T-helper 1 cell treated with Interleukin-12 subunit alpha and Interleukin-12 subunit beta and Interleukin-4 antibody, amounts not matched to agents 30 μg/mL and 1 μg/mL, for 36 hours (primary cell): ENCODE data around the gene RRBP1.

ENCODE experiments used
- H3K27ac Mint-ChIP-seq: one replicate; pipeline ENCODE4 v1.8.0; 2021; ENCODE audit warnings: mild to moderate bottlenecking, mixed read lengths
- H3K27me3 Mint-ChIP-seq: one replicate; pipeline ENCODE4 v1.8.0; 2021; ENCODE audit warnings: low read depth, mixed read lengths
- H3K36me3 Mint-ChIP-seq: one replicate; pipeline ENCODE4 v1.8.0; 2021; ENCODE audit warnings: low read depth, mixed read lengths
- H3K4me1 Mint-ChIP-seq: one replicate; pipeline ENCODE4 v1.8.0; 2021; ENCODE audit warnings: low read depth, mixed read lengths
- H3K4me3 Mint-ChIP-seq: one replicate; pipeline ENCODE4 v1.8.0; 2021; ENCODE audit warnings: mild to moderate bottlenecking, moderate library complexity, mixed read lengths
- H3K9me3 Mint-ChIP-seq: one replicate; pipeline ENCODE4 v1.8.0; 2021; ENCODE audit warnings: mixed read lengths

Gene RRBP1

GRCh38 chr20:17627101-17627955 lies 54.7 kb downstream of the RRBP1 start:
- Mint-ChIP-seq H3K27me3 (no peaks in the 10 kb centered on the region), H3K36me3 (peaks cover 14% of the 10 kb centered on the region), H3K4me1 (no peaks in the 10 kb centered on the region), H3K4me3 (no peak overlapping the region), H3K27ac (no peak overlapping the region), H3K9me3 (no peaks in the 10 kb centered on the region)

GRCh38 chr20:17626217-17627007 lies 55.6 kb downstream of the RRBP1 start:
- Mint-ChIP-seq H3K9me3 (no peaks in the 10 kb centered on the region), H3K36me3 (peaks cover 13% of the 10 kb centered on the region), H3K4me1 (no peaks in the 10 kb centered on the region), H3K27me3 (no peaks in the 10 kb centered on the region), H3K4me3 (no peak overlapping the region), H3K27ac (peak overlapping the region; percentile 20)

- Mint-ChIP-seq H3K27ac (peak overlapping the region; percentile 20), H3K9me3 (no peaks in the 10 kb centered on the region), H3K4me1 (no peaks in the 10 kb centered on the region), H3K36me3 (peaks cover 13% of the 10 kb centered on the region), H3K4me3 (no peak overlapping the region), H3K27me3 (no peaks in the 10 kb centered on the region)
Observed at GRCh38 chr20:17625246-17626051, 56.6 kb downstream of the RRBP1 start.

GRCh38 chr20:17624551-17625245 lies 57.3 kb downstream of the RRBP1 start:
- Mint-ChIP-seq H3K36me3 (peaks cover 13% of the 10 kb centered on the region), H3K4me1 (no peaks in the 10 kb centered on the region), H3K27me3 (no peaks in the 10 kb centered on the region), H3K9me3 (no peaks in the 10 kb centered on the region), H3K27ac (no peak overlapping the region), H3K4me3 (no peak overlapping the region)

GRCh38 chr20:17624070-17624469 lies 58.0 kb downstream of the RRBP1 start:
- Mint-ChIP-seq H3K4me3 (no peak overlapping the region), H3K4me1 (no peaks in the 10 kb centered on the region), H3K9me3 (no peaks in the 10 kb centered on the region), H3K36me3 (peaks cover 13% of the 10 kb centered on the region), H3K27me3 (no peaks in the 10 kb centered on the region), H3K27ac (no peak overlapping the region)

- H3K27me3 Mint-ChIP-seq = no peaks in the 10 kb centered on the region
Observed at GRCh38 chr20:17622851-17623508, 59.1 kb downstream of the RRBP1 start.

GRCh38 chr20:17622086-17622850 lies 59.8 kb downstream of the RRBP1 start:
- H3K27ac Mint-ChIP-seq = no peak overlapping the region
- peaks cover 10% of the 10 kb centered on the region for H3K36me3 Mint-ChIP-seq
- H3K9me3 Mint-ChIP-seq = no peaks in the 10 kb centered on the region

More at GRCh38 chr20:17622851-17623508, 59.1 kb downstream of the RRBP1 start:
- Mint-ChIP-seq H3K36me3 (peaks cover 10% of the 10 kb centered on the region), H3K4me1 (no peaks in the 10 kb centered on the region), H3K27ac (no peak overlapping the region), H3K9me3 (no peaks in the 10 kb centered on the region), H3K4me3 (no peak overlapping the region)

GRCh38 chr20:17621229-17621968 lies 60.6 kb downstream of the RRBP1 start:
- Mint-ChIP-seq H3K27me3 (no peaks in the 10 kb centered on the region), H3K36me3 (peaks cover 10% of the 10 kb centered on the region), H3K27ac (no peak overlapping the region), H3K4me1 (peaks cover 2% of the 10 kb centered on the region), H3K4me3 (no peak overlapping the region), H3K9me3 (no peaks in the 10 kb centered on the region)

More at GRCh38 chr20:17622086-17622850, 59.8 kb downstream of the RRBP1 start:
- H3K27me3 Mint-ChIP-seq = no peaks in the 10 kb centered on the region
- H3K4me1 Mint-ChIP-seq = peaks cover 2% of the 10 kb centered on the region
- H3K4me3 Mint-ChIP-seq = no peak overlapping the region

- H3K9me3 Mint-ChIP-seq = no peaks in the 10 kb centered on the region
- H3K4me3 Mint-ChIP-seq = no peak overlapping the region
- peaks cover 2% of the 10 kb centered on the region for H3K4me1 Mint-ChIP-seq
- peaks cover 10% of the 10 kb centered on the region for H3K36me3 Mint-ChIP-seq
- no peaks in the 10 kb centered on the region for H3K27me3 Mint-ChIP-seq
- no peak overlapping the region for H3K27ac Mint-ChIP-seq
Observed at GRCh38 chr20:17620371-17621228, 61.4 kb downstream of the RRBP1 start.

- H3K4me1 Mint-ChIP-seq = peaks cover 2% of the 10 kb centered on the region
- H3K4me3 Mint-ChIP-seq = no peak overlapping the region
- no peaks in the 10 kb centered on the region for H3K9me3 Mint-ChIP-seq
- no peaks in the 10 kb centered on the region for H3K27me3 Mint-ChIP-seq
- H3K36me3 Mint-ChIP-seq = peaks cover 14% of the 10 kb centered on the region
- no peak overlapping the region for H3K27ac Mint-ChIP-seq
Observed at GRCh38 chr20:17619351-17620093, 62.5 kb downstream of the RRBP1 start.

- Mint-ChIP-seq H3K27me3 (no peaks in the 10 kb centered on the region), H3K27ac (no peak overlapping the region), H3K4me3 (no peak overlapping the region), H3K4me1 (peaks cover 2% of the 10 kb centered on the region), H3K9me3 (no peaks in the 10 kb centered on the region), H3K36me3 (peaks cover 14% of the 10 kb centered on the region)
Observed at GRCh38 chr20:17618673-17619013, 63.4 kb downstream of the RRBP1 start.
